Parathyroid adenoma (tissue), 2 donors: Measurements from ENCODE around the gene MAPRE3.

Experiments
- H2AFZ ChIP-seq: fragments of 300-600 bp; sonication (generic); one replicate; pipeline ENCODE4 v1.7.0; 2017; ENCODE audit warnings: antibody characterized with exemption, mild to moderate bottlenecking
- H3K27ac ChIP-seq: fragments of 300-600 bp; sonication (generic); one replicate; pipeline ENCODE4 v1.7.0; 2017
- H3K27me3 ChIP-seq: fragments of 300-600 bp; sonication (generic); one replicate; pipeline ENCODE4 v1.7.0; 2017; ENCODE audit warnings: low read length; ENCODE audit not compliant: control insufficient read depth, insufficient read depth
- H3K36me3 ChIP-seq: fragments of 300-600 bp; sonication (generic); one replicate; pipeline ENCODE4 v1.7.0; 2017; ENCODE audit warnings: low read length; ENCODE audit not compliant: control insufficient read depth, insufficient read depth
- H3K4me1 ChIP-seq: fragments of 300-600 bp; sonication (generic); one replicate; pipeline ENCODE4 v1.7.0; 2017; ENCODE audit warnings: control low read depth
- H3K4me2 ChIP-seq: fragments of 300-600 bp; sonication (generic); one replicate; pipeline ENCODE4 v1.7.0; 2017; ENCODE audit warnings: low read length
- H3K4me3 ChIP-seq: fragments of 300-600 bp; sonication (generic); one replicate; pipeline ENCODE4 v1.7.0; 2017; ENCODE audit warnings: low read depth, low read length
- H3K79me2 ChIP-seq: fragments of 300-600 bp; sonication (generic); one replicate; pipeline ENCODE4 v1.7.0; 2017; ENCODE audit warnings: control low read depth
- H3K9ac ChIP-seq: fragments of 300-600 bp; sonication (generic); one replicate; pipeline ENCODE4 v1.7.0; 2017; ENCODE audit warnings: mild to moderate bottlenecking
- H3K9me3 ChIP-seq: fragments of 300-600 bp; sonication (generic); one replicate; pipeline ENCODE4 v1.7.0; 2017; ENCODE audit warnings: low read length; ENCODE audit not compliant: control insufficient read depth
- CTCF ChIP-seq: fragments of 300-600 bp; sonication (generic); IDR thresholded peaks from one replicate; pipeline ENCODE4 v1.7.0; 2017; ENCODE audit warnings: antibody characterized with exemption, mild to moderate bottlenecking
- donor health status: primary hyperparathyroidism.

The MAPRE3 gene

GRCh38 chr2:26975102-26975501 is 4.7 kb downstream of the MAPRE3 start:
- H3K4me2 ChIP-seq = no peak overlapping the region
- H3K9me3 ChIP-seq = no peaks in the 10 kb centered on the region
- peaks cover 36% of the 10 kb centered on the region for H3K4me1 ChIP-seq
- no peak for TF ChIP-seq CTCF
- no peaks in the 10 kb centered on the region for H3K27me3 ChIP-seq
- no peak overlapping the region for H3K9ac ChIP-seq
- H3K36me3 ChIP-seq = no peaks in the 10 kb centered on the region
- no peak overlapping the region for H3K27ac ChIP-seq
- no peak overlapping the region for H2AFZ ChIP-seq
- H3K4me3 ChIP-seq = no peak overlapping the region
- H3K79me2 ChIP-seq = peaks cover 16% of the 10 kb centered on the region

GRCh38 chr2:26975656-26976055 is 5.2 kb downstream of the MAPRE3 start:
- no peaks in the 10 kb centered on the region for H3K9me3 ChIP-seq
- no peak overlapping the region for H3K27ac ChIP-seq
- no peak overlapping the region for H2AFZ ChIP-seq
- H3K27me3 ChIP-seq = no peaks in the 10 kb centered on the region
- no peak overlapping the region for H3K4me2 ChIP-seq
- TF ChIP-seq CTCF = no peak
- no peaks in the 10 kb centered on the region for H3K36me3 ChIP-seq
- H3K4me3 ChIP-seq = no peak overlapping the region
- H3K4me1 ChIP-seq = peaks cover 36% of the 10 kb centered on the region
- H3K9ac ChIP-seq = no peak overlapping the region
- peaks cover 19% of the 10 kb centered on the region for H3K79me2 ChIP-seq

GRCh38 chr2:26976237-26976636 is 5.8 kb downstream of the MAPRE3 start:
- Histone ChIP-seq H3K27ac (no peak overlapping the region), H3K4me2 (no peak overlapping the region), H3K36me3 (no peaks in the 10 kb centered on the region), H3K9ac (no peak overlapping the region), H3K4me3 (no peak overlapping the region), H2AFZ (no peak overlapping the region), H3K4me1 (peaks cover 36% of the 10 kb centered on the region), H3K9me3 (no peaks in the 10 kb centered on the region), H3K27me3 (no peaks in the 10 kb centered on the region), H3K79me2 (peaks cover 24% of the 10 kb centered on the region)
- TF ChIP-seq CTCF = no peak

GRCh38 chr2:26977012-26977411 is 6.6 kb downstream of the MAPRE3 start:
- no peak for TF ChIP-seq CTCF
- no peak overlapping the region for H3K9ac ChIP-seq
- H2AFZ ChIP-seq = no peak overlapping the region
- H3K36me3 ChIP-seq = no peaks in the 10 kb centered on the region
- no peak overlapping the region for H3K4me3 ChIP-seq
- no peaks in the 10 kb centered on the region for H3K27me3 ChIP-seq
- H3K79me2 ChIP-seq = peaks cover 30% of the 10 kb centered on the region
- H3K9me3 ChIP-seq = no peaks in the 10 kb centered on the region
- H3K4me2 ChIP-seq = no peak overlapping the region
- H3K27ac ChIP-seq = peak overlapping the region; percentile 83
- H3K4me1 ChIP-seq = peaks cover 38% of the 10 kb centered on the region

- Histone ChIP-seq H3K79me2 (peaks cover 35% of the 10 kb centered on the region), H3K9me3 (no peaks in the 10 kb centered on the region), H3K4me3 (peak overlapping the region; percentile 35), H3K4me1 (peaks cover 42% of the 10 kb centered on the region), H3K4me2 (peak overlapping the region; percentile 65), H3K27me3 (no peaks in the 10 kb centered on the region), H3K36me3 (no peaks in the 10 kb centered on the region), H3K27ac (peak overlapping the region; percentile 83), H2AFZ (no peak overlapping the region), H3K9ac (no peak overlapping the region)
- no peak for TF ChIP-seq CTCF
Measured at GRCh38 chr2:26978061-26978596, 7.7 kb downstream of the MAPRE3 start.
